Keratinocyte (primary cell): Measurements from ENCODE around the gene ADISSP.

Experiments
- EZH2 ChIP-seq: IDR thresholded peaks from one replicate; pipeline ENCODE4 v1.6.1; 2012; ENCODE audit warnings: inconsistent platforms, mild to moderate bottlenecking, low read length, moderate library complexity
- TF ChIP-seq, protein P1 (sequence below), 3 experiments: IDR thresholded peaks in 1 of 3; conservative IDR thresholded peaks in 1 of 3; optimal IDR thresholded peaks in 1 of 3; 2 replicates in 2 of 3; 3 replicates in 1 of 3; pipeline versions ENCODE3 to v1.5.1; 2011; ENCODE audit warnings: low read length in 3 of 3, mild to moderate bottlenecking in 3 of 3, moderate library complexity in 2 of 3, control low read depth in 1 of 3, inconsistent platforms in 1 of 3; ENCODE audit not compliant: insufficient read depth in 2 of 3; ENCODE audit errors: extremely low read depth in 1 of 3

DNA sequence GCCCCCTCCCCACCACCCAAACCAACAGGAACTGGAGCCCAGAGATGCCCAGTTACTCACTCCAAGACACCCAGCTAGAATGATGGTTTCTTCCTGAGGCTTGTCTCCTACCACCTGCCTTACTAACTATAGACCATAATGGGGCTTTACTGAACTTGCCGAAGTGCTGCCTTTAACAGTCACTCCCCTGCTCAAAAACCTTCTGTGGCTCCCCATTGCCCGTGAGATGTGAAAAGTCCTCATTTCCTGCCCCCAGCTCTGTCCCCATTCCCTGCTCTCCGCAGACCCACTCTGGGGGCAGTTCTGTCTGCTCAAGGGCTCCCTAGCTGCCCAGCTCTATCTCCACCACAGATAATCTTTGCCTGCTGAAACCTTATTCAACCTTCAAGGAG is 60.0 kb downstream of the ADISSP start:
- TF ChIP-seq, protein P1, sequence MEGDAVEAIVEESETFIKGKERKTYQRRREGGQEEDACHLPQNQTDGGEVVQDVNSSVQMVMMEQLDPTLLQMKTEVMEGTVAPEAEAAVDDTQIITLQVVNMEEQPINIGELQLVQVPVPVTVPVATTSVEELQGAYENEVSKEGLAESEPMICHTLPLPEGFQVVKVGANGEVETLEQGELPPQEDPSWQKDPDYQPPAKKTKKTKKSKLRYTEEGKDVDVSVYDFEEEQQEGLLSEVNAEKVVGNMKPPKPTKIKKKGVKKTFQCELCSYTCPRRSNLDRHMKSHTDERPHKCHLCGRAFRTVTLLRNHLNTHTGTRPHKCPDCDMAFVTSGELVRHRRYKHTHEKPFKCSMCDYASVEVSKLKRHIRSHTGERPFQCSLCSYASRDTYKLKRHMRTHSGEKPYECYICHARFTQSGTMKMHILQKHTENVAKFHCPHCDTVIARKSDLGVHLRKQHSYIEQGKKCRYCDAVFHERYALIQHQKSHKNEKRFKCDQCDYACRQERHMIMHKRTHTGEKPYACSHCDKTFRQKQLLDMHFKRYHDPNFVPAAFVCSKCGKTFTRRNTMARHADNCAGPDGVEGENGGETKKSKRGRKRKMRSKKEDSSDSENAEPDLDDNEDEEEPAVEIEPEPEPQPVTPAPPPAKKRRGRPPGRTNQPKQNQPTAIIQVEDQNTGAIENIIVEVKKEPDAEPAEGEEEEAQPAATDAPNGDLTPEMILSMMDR (optimal IDR thresholded peaks at IDR 0.05 in 1 of 3, IDR thresholded peaks at IDR 0.05 in 1 of 3, conservative IDR thresholded peaks at IDR 0.05 in 1 of 3; ENCODE audit: extremely low read depth in 1 of 3, insufficient read depth in 2 of 3, low read length in 3 of 3), result no peak
- no peak for TF ChIP-seq EZH2
